Activated CD4-positive, alpha-beta T cell treated with anti-CD3 and anti-CD28 coated beads for 48 hours (primary cell): ENCODE measurements around the gene OR9G1.
"Not testable (repeated sequence)": the region's sequence is repeated elsewhere in the genome, so short reads cannot be mapped to it uniquely, and the experiment has no call there.

Source experiments
- DNase-seq: peaks from one replicate; pipeline ENCODE4 v3.0.0-alpha.2; 2020

OR9G1 gene

DNA sequence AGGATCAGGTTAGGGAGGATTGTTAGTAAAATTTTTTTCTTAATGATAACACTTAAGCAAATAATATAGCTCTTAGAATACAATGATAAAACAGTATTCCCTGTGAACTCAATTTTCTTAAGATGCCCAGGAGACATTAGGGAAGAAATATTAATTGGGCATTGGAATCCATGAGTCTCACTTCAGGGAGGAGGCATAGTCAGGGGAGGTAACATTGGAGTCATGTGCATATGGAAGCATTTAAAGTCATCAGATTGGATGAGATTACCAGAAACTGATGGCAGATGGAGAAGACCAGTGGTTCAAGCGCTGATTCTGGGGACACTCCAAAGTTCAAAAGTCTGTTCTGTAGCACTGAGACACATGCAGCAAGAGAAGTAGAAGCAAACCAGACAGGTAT, at the start of gene OR9G1:
Gene OR9G1 (plus strand): TSS at position 301 of the 400 bp plus-strand sequence. CDS start 1,293 bp downstream, outside the sequence.
- DNase-seq: no peak

DNA sequence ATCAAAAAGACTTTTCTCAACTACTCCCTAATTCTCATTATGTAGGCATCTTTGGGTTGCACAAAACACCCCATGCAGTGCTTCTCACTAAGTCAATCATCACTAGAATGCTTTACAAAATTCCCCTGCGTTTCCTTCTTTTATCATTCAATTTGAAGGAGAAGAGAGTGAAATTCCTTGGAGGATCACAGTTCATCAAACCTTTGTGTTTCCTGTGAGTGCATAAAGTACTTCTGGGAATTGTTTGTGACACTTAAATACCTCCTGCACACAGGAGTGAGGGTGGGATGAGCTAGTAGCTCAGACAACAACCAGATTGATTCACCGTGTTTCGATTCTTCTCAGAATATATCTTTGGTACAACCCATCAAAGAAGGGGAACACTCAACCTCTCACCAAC, 39.1 kb upstream of the OR9G1 start:
- DNase-seq: no peak

DNA sequence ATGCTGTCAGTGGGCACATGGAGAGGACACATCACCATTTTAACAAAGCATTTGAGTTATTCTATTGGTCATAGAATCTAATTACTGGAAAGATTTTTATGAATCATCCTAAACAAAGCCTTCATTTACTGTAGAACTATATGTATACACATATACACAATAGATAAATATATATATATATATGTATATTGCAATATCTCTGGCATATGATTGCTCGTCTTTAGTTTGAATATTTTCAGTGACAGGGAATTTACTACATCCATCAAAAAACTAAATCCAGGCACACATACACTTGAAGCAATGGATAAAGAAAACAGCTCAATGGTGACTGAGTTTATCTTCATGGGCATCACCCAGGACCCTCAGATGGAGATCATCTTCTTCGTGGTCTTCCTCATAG, 35.5 kb upstream of the OR9G1 start, which contains the start of gene OR5AR1:
Gene OR5AR1 (plus strand): TSS at position 301 of the 400 bp plus-strand sequence. CDS start 0 bp downstream, at position 301.
- DNase-seq: no peak

DNA sequence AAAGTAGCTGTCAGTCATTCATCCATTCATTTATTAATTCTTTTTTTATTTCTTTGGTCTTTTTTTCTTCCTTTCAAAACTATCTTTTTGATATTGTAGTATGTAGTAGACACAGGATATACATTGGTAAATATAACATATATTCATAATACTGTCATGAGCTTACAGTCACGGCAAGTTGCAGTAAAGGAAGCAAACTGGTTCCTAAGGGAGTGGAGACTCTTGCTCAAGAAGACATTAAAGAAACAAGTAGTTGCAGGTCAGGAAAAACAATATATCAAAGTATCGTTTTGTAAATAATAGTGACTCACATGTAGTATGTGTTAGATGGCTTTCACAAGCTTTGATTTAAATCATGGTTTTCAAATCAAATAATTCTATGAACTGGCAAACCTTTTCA, 27.9 kb upstream of the OR9G1 start:
- DNase-seq: no peak

GRCh38 chr11:56688554-56689100, 10.3 kb upstream of the OR9G1 start:
- no peak for DNase-seq

GRCh38 chr11:56691179-56691578, 7.7 kb upstream of the OR9G1 start:
- DNase-seq: not testable (repeated sequence)

DNA sequence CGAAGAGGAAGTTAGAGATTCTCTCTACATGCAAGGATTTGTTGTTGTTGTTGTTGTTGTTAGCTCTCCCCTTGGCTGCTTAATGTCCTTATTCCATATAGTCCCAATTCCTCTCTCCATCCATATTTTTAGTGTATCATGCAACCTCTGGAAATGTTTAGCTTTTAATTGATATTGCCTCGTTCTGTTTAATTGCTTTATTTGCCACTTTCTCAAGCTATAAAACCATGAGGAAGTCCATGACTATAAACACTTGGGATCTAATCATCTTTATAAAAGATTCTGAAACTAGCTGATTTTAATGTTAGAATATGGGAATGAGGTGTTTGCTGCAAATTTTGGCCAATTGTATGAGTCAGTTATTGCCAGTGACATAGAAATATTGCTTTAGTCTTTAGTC, 5.5 kb upstream of the OR9G1 start:
- DNase-seq: no peak

DNA sequence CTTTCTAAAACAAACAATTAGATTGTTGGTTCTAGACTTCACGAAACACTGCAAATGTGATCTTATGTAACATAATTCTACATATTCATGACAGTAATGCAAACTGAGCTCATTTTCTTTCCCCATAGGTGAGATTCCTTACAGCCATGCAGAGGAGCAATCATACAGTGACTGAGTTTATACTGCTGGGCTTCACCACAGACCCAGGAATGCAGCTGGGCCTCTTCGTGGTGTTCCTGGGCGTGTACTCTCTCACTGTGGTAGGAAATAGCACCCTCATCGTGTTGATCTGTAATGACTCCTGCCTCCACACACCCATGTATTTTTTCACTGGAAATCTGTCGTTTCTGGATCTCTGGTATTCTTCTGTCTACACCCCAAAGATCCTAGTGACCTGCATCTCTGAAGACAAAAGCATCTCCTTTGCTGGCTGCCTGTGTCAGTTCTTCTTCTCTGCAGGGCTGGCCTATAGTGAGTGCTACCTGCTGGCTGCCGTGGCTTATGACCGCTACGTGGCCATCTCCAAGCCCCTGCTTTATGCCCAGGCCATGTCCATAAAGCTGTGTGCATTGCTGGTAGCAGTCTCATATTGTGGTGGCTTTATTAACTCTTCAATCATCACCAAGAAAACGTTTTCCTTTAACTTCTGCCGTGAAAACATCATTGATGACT, 1.5 kb downstream of the OR9G1 start:
- DNase-seq: no peak

GRCh38 chr11:56700914-56701485, 2.1 kb downstream of the OR9G1 start:
- no peak for DNase-seq

DNA sequence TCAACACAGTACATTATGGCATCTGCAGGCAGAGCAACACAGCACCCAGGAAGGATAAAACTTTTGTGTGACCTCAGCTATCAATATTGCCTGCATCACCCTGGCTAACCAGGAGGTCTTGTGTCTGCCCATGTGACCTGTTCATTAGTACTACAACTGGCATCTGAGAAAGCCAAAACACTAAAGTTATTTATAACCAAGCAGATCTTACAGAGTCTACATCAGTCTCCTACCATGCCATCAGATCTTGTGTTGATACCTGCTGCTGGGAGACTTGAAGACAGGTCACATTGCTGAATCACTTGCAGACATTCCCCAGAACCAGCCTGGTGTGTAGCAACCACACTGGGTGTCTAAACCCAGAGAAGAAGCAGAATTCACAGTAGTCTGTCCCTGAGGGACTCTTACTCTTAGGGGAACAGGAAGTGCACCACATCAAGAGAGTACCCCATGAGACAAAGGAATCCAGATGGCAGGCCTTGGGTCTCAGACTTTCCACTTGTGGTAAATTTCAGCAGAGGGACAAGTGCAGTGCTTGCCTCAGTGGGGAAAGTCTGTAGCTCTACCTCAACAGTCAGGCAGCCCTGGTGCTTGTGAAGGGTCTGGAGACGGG, 7.0 kb downstream of the OR9G1 start:
- no peak for DNase-seq

GRCh38 chr11:56706486-56706885, 7.6 kb downstream of the OR9G1 start:
- no peak for DNase-seq

DNA sequence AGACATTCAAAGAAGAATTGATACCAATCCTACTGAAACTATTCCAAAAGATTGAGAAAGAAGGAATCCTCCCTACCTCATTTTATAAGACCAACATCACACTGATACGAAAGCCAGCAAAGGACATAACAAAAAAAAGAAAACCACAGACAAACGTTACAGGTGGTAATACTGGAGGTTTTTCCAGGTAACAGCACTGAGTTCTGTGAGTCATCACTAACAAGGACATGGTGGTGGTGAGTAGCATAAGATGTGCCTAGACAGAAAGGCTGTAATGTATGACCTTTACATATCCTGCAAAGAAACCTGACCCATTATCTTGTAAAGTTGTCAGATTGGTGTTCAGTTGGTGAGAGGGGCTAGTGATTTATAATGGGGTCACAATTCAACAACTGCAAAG, 15.3 kb downstream of the OR9G1 start:
- no peak for DNase-seq

DNA sequence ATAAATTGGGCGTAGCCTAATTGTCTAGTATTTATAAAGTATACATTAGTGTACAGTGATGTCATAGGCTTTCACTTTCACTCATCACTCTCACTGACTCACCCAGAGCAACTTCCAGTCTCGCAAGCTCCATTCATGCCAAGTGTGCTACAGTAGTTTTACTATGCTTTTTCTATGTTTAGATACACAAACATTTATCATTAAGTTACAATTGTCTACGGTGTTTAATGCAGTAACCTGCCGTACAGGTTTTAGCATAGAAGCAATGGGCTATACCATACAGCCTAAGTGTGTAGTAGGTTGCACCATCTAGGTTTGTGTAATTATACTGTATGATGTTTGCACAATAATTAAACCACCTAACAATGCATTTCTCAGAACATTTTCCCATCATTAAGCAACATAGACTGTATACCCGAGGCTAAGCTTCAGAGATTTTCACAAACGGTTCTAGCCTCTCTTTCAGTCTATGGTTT, 17.5 kb downstream of the OR9G1 start:
- DNase-seq: no peak

DNA sequence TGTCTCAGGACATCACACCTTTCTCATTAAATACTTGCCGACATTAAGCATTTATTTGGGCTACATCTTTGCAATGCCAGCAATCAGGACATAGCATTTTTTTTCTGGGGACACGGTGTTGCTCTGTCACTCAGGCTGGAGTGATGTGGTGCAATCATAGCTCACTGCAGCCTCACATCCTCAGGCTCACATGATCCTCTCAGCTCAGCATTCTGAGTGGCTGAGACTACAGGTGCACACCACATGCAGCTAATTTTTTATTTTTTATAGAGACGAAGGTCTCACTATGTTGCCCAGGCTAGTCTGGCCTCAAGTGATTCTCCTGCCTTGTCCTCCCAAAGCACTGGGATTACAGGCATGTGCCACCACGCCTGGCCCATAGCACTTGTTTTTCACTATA, 21.6 kb downstream of the OR9G1 start:
- DNase-seq: no peak

DNA sequence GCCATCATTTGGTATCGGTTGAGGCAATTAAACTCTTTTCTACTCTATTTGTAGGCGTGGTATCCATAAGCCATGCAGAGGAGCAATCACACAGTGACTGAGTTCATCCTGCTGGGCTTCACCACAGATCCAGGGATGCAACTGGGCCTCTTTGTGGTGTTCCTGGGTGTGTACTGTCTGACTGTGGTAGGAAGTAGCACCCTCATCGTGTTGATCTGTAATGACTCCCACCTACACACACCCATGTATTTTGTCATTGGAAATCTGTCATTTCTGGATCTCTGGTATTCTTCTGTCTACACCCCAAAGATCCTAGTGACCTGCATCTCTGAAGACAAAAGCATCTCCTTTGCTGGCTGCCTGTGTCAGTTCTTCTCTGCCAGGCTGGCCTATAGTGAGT, 41.2 kb downstream of the OR9G1 start:
- no peak for DNase-seq

DNA sequence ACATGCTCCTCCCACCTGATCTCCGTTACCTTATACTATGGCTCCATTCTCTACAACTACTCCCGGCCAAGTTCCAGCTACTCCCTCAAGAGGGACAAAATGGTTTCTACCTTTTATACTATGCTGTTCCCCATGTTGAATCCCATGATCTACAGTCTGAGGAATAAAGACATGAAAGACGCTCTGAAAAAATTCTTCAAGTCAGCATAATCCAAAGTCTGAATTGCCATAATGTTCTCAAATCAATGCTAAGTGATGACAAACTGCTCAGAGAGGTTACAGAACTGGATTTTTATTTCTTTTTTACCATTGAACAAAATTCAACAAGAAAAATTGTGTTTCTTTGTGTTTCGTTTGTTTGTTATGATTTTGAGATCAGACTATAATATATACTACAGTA, 42.0 kb downstream of the OR9G1 start:
- no peak for DNase-seq

- no peak for DNase-seq
Measured at GRCh38 chr11:56748597-56748996, 49.7 kb downstream of the OR9G1 start, which contains the start of gene OR9G4. OR9G4 (minus strand) TSS chr11:56748697; CDS start chr11:56743766, 4,931 bp downstream.

- DNase-seq: no peak
Measured at GRCh38 chr11:56750190-56750589, 51.3 kb downstream of the OR9G1 start.

DNA sequence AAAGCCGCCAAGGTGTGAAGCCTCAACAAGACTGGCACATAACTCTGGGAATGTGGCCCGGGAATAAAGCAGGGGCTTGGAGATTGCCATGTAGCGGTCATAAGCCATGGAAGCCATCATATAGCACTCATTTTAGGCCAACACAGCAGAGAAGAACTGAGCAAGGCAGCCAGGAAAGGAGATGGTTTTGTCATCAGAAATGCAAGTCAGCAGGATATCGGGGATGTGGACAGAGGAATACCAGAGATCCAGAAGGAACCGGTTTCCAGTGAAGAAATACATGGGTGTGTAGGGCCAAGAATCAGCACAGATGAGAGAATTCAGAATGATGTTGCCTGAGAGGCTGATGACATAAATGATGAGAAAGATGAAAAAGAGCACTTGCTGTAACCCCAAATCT, 52.6 kb downstream of the OR9G1 start:
- no peak for DNase-seq
